Activated naive CD4-positive, alpha-beta T cell treated with Interleukin-2 at 50 U/mL for 16 hours (primary cell): ENCODE results near the gene RELN.

Experiments
- DNase-seq: peaks from one replicate; pipeline ENCODE4 v3.0.0-alpha.2; 2020

Gene RELN

DNA sequence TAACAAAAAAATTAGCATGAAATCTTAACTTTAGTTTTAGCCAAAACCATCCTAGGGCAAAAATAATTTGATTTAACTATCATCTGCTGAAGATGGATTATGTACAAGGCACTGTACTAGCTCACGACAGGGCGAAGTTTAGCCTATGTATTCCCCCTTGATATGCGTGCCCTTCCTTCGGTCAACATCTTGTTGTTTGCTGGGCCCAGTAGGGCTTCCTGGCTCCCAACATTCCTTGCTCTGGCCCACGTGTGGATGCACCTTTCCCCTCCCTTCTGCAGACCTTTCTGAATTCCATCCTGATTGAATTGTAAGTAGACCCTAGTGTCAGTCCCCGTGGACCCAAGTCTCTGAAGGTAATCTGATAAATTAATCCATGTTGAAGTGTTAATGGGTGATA lies 212.0 kb downstream of the RELN start:
- DNase-seq, result no peak

- DNase-seq, result no peak
These were observed 215.7 kb downstream of the RELN start for GRCh38 chr7:103773726-103774125.

GRCh38 chr7:103772171-103772773 lies 217.2 kb downstream of the RELN start:
- no peak for DNase-seq

DNA sequence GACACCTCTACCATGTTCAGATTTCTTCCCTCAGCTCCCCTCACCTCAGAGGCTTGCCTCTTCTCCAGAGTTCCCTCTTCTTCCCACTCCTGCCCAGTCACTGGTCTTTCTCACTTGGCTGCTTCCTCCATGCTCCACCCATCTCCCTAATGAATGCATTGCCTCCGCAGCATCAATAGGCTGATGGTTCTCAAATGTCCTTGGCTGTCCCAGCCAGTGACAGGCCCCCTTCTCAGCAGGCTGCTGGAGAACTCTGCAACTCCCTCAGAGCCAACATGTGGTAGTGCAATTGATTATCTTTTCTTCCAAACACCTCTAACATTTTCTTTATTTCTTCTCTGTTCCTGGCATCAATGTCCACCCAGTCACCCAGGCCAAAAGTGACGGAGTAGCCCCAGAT lies 218.2 kb downstream of the RELN start:
- DNase-seq, result no peak

- no peak for DNase-seq
These were observed 222.8 kb downstream of the RELN start for GRCh38 chr7:103766660-103767059.

DNA sequence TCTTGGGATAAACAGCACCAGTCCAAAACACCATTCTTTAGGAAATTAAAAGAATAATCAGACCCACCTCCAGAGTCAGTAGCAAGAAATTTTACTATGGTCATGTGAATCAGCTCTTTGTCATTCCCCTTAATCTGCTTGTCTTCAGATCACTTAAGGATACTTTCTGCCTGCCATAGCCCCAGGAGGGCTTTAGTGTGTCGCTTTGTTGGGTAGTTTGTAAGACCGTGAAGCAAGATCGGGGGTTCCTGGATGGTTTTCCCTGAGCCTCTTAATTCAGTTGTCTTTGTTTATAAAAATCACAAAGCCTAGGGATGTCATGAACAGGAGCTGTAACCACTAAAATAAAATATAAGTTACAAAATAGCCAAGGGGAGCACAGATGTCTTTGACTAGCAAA lies 223.6 kb downstream of the RELN start:
- no peak for DNase-seq

GRCh38 chr7:103764901-103765300 lies 224.6 kb downstream of the RELN start:
- no peak for DNase-seq

DNA sequence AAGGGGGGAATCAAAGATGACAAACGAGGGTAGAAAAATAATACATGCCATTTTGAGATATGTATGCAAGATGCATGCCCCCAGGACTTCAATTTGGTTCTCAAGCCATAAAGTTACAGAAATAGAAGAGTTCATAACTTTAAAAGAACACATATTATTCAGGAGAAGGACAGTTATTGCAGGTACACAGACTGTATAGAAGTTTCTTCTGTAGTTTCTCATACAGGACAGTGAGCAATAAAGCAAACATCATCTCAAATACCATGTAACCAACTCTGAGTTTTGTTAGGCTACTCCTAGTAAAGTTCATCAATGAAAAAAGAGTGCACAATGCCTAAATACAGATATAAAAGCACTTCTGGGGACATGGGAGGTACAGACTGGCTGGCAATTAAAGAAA lies 226.6 kb downstream of the RELN start:
- no peak for DNase-seq

DNA sequence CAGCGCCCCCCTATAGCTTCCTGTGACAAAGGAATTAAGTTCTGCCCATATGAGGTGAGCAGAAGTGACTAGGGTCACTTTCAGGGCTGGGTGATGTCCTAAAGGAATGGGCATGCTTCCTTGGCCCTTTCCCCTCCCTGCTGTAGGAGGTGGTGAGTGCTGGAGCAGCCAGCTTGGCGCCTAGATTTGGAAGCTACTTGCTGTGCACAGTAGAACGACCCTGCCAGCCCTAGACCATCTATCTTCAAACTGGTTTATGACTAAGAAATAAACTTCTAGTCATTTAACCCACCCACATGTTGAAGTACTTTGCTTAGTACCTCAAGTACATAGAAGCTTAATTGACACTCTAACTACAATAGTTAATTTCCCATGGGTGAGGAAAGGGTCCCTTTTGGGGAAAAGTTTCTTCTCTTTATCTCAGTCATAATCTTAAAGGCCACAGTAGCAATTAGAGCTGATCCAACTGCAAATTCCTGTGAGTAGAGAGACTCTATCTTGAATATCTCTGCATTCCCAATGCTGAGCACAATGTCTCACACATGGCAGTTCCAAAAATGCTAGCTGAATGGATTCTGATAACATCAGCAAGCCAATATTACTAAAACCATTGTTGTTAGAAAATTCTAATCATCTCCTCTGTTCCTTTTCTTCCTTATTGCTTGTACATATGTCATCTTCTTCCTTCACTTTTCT lies 227.2 kb downstream of the RELN start:
- no peak for DNase-seq

DNA sequence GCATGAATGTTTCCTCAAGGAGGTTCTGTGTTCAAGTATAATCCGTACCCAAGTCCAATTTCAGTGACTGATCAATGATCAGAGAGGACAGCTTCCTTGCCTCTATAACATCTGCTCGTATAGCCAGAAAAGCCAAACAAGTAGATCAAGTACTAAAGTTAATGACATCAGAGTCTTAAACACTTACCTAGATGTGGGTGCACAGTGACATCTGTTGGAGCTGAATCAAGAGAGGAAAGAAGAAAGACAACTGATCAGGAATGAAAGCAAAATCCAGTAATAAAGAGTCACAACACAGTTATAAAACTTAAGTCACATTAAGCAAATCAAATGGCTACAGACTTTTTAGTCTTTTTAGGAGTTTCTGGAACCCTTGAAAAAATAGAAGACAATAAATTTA lies 236.5 kb downstream of the RELN start:
- DNase-seq, result no peak

DNA sequence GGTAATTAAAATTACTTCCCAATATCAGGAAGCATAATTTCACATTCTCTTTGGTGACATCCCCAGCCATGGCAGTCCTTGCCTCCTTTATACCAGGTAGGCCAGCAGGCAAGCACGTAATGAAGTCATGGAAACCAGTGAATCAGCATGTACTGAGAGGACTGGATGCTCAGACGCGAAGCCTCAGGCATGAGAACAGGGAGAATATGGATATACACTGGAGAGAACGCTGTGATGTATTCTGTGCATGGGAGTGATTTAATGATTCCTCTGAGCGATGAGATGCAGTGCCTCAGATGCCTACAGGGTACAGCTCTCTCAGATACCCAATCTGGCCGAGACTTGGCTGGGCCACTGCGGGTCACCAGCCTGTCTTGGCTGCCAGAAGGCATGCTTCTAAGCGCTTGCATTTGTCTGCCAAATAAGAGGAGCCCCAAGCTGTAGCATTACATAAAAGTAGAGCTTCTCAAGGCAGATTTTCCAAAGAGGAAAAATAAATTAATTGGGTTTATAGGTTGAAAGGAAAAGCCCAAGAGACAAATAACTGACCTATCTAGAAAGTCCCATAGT lies 238.1 kb downstream of the RELN start:
- no peak for DNase-seq

GRCh38 chr7:103748680-103749079 lies 240.8 kb downstream of the RELN start:
- DNase-seq, result no peak

DNA sequence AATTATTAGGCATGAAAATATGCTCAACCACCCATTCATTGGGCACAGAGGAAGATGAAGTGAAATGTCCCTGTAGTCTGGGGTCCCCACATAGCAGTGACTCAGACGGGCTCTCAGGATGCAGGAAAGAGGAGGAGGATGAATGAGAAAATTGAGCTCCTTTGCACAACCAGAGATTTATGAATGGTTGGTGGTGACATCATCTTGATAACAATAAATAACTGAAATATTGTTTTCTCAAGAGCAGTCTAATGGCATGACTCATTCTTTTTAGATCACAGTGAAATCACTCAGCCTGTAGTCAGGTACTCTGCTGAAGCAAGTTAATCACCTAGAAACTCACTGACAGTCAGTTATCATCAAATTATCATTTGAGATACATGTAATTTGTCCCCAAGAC lies 254.1 kb downstream of the RELN start:
- DNase-seq, result no peak

GRCh38 chr7:103731169-103731568 lies 258.3 kb downstream of the RELN start:
- DNase-seq, result no peak

DNA sequence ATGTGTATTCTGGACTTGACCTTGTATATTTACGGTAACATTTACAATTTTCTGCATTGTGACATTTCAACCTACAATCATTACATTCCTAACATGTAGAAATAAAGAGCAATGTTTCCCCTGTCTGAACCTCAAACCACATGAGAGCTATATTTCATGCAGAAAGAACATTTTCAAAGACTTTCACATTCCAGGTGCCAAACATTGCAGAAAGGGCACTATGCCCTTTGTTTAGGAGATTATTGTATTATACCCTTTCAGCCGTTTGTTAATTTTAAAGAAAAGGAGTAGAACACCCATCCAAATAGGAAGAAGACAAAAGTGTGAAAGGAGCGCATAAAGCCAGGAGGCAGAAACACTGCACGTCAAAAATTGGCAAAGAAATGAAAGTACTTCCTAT lies 260.4 kb downstream of the RELN start:
- DNase-seq, result no peak

GRCh38 chr7:103727982-103728610 lies 261.4 kb downstream of the RELN start:
- no peak for DNase-seq

- no peak for DNase-seq
These were observed 270.4 kb downstream of the RELN start for GRCh38 chr7:103719070-103719469.

DNA sequence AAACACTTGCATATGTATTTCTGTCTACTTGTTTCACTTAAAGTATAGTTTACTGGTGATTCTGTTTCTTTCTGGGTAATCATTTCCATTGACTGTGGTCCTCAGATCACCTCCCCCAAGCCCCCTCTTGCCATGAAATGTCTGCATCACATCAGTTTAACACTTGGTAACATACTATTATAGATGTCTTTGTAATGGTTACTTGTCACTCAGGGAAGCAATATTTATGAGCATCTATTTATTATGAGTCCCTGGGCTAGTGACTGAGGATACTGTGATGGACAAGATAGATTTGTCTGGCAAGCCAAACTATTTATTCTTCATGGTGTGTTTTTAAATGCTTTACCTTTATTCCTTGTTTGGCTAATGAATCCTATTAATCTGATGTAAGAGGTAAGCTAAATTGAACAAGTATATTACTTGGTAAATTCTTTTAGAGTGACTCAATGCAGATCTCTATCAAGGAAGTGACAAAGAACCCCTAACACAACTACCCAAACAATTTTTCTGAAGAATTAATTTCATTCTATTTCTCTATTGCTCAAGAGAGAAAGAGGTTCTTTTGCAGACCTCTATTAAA lies 270.9 kb downstream of the RELN start:
- no peak for DNase-seq

DNA sequence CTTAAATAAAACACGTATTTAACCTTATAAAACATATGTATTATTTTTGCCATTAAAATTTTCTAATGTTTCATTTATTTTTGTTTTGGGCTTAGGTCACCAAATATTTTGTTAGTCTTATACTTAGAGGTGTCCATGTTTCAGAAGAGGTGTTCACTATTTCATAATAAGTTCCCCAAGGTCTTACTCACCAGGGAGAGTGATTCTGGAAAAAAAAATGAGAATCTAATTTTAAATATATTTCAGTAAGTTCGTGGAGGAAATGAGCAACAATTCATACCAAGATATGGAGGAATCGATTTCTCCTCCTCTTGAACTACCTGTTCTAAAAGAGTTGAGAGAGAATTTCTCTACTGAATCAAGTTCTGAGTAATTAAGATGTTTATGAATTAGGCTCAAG lies 271.9 kb downstream of the RELN start:
- DNase-seq, result no peak

DNA sequence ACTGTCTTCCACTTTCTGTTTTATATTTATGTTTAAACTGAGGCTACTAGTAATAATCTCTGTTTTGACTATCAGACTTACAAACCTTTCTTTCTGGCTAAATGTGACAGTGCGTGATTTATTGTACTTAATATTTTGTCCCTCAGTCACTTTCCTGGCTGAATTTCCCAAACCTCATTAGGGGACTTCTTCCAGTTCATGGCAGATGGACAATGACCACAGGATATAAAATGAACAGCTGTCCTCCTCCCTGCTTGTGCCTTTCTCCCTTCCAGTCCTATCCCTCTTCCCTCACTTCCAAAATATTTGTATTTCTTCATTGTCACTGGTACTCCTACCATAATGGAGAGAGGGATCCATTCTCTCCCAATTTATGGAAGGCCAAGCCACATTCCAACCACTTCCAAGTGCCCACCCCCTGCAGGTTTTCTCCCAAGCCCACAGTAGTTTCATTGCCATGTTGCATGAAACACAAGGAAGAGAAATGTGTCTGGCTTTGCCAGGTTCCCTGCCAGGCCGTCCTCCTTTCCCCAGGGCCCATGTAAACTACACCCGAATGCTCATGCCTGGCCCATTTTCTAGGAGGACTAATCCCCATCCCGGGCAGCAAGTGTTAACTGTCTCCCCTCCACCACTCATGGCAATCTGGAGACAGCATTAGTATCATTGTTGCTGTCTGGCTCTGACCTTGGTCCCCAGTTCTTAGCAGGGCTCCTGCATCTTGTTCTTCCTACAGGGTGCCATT lies 273.9 kb downstream of the RELN start:
- no peak for DNase-seq

DNA sequence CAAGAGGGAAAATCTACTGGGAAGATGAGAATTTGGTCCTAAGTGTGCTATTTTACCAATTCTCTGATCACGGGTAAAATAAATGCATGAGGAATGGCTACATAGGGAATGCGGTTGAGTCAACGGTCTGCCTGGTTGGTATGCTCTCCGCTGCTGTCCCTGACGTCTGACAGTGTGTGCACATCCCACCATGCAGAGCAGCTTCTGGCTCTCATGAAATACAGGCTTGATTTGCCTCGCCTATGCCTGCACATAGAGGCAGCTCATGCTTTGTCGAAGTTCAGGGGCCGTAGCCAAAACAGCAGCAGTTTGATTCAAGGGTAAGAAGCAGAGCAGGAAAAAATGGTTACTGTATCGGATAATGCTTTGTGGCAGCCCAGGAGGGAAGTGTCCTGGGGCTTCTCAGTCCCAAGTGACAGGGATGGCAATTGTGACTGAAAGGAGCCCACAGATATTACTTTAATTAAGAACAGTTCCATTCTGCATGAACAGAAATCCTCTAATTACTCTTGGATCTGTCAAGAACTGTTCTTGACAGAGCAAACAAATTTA lies 275.0 kb downstream of the RELN start:
- DNase-seq, result no peak

- no peak for DNase-seq
These were observed 276.3 kb downstream of the RELN start for GRCh38 chr7:103712991-103713778.
